Measurements from ENCODE around the gene LSAMP. TPM values are rescaled to one million over a fixed set of nuclear protein-coding genes. Genes with fewer than 3 reads are reported as not detected.

The LSAMP gene
- total and polyA plus RNA-seq, 9 of the 15 experiments (the other 6 are each of a cell fraction or from before 2014, with no cell fraction given), result 0.09 to 0.11 TPM; not detected in 7

DNA sequence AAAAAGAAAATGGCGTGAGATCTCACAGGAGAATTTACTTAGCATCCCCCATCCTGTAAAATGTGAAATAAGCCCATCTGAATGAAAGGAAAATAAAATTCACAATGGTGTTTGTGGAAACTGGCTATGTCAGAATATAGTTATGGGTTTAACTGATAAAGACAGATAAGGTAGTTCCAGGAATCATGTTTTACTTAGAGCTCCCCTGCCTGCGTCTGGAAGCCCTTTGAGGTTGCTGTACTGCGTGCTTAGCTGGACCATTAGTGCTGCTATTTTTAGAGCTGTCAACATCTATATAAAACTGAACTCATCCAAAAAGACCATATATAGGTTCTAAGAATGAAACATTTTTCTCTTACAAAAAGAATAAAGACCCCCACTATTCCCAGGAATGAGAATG lies 130.8 kb downstream of the LSAMP start:
- Histone ChIP-seq H3K79me2 (ENCODE audit: control insufficient read depth, insufficient read depth, low read length) (no peaks in the 10 kb centered on the region), H3K36me3 (ENCODE audit: control insufficient read depth, insufficient read depth, low read length) (no peaks in the 10 kb centered on the region), H3K4me3 (no peak overlapping the region), H3K4me1 (replicated peaks in 1 of 2; ENCODE audit: control insufficient read depth in 2 of 2, insufficient read depth in 2 of 2, low read length in 2 of 2) (peaks cover 0 to 13% of the 10 kb centered on the region in 2 experiments; a peak in 2 of 5 replicates), H3K9me1 (ENCODE audit: control insufficient read depth, insufficient read depth, low read length) (no peaks in the 10 kb centered on the region), H3K9ac (ENCODE audit: insufficient read depth in 1 of 2, low read depth in 2 of 2, low read length in 2 of 2) (no peak overlapping the region), H3K27ac (ENCODE audit: extremely low read depth, low read depth, low read length) (peak overlapping the region; percentile 22; the same call in 1 of the 3 replicates), H2AFZ (ENCODE audit: low read depth, low read length) (peak overlapping the region; percentile 58; the same call in 1 of the 2 replicates), H3K27me3 (ENCODE audit: control insufficient read depth in 2 of 2, insufficient read depth in 2 of 2, low read length in 2 of 2) (no peaks in the 10 kb centered on the region), H3K9me3 (replicated peaks; ENCODE audit: control insufficient read depth, insufficient read depth, low read depth, low read length) (no peaks in the 10 kb centered on the region), H3K4me2 (ENCODE audit: insufficient read depth, low read length) (peak overlapping the region; percentile 52; the same call in 1 of the 2 replicates), H4K20me1 (replicated peaks; ENCODE audit: control insufficient read depth, insufficient read depth, low read length) (no peaks in the 10 kb centered on the region)
- no TSS peak for BruUV-seq (replicated peaks)
- intact Hi-C loops (cut with micrococcal nuclease) (no loop called here), in situ Hi-C loops (cut with MboI) (no loop called here)
- DNase-seq (ENCODE audit: extremely low read depth in 1 of 4, low spot score in 3 of 4) (peak in 2 of 4 experiments; percentile 43 to 69), FAIRE-seq (peak; percentile 80), ATAC-seq (peak; percentile 89)
- ChIA-PET CTCF (ENCODE audit: low intra/inter-chr PET ratio) (no interaction called here), POLR2A (no interaction called here)
- WGBS (ENCODE audit: insufficient coverage, low coverage, missing lambda C conversion rate), result 3% methylated on average over 3 of the region's 3 CpGs
- TF ChIP-seq CXXC5 (CRISPR knock-in tag; IDR thresholded peaks at IDR 0.05) (0 out of 2 replicates have a peak, but pooled peaks have one; percentile 23), GABPB2 (CRISPR knock-in tag; conservative IDR thresholded peaks at IDR 0.05) (no peak), MEF2D (tag; conservative IDR thresholded peaks at IDR 0.05; ENCODE audit: low read depth) (peak; percentile 82), SOX6 (IDR thresholded peaks at IDR 0.05) (peak; percentile 60; the same call in 1 of the 2 replicates), TEAD4 (IDR thresholded peaks at IDR 0.05; ENCODE audit: low read length) (peak; percentile 72; the same call in 1 of the 2 replicates), TEAD4 (CRISPR knock-in tag; IDR thresholded peaks at IDR 0.05; ENCODE audit: borderline replicate concordance) (no peak), ELF2 (CRISPR knock-in tag; IDR thresholded peaks at IDR 0.05) (no peak), TRIM28 (IDR thresholded peaks at IDR 0.05) (no peak), BCL6 (CRISPR knock-in tag; IDR thresholded peaks at IDR 0.05) (no peak), MCM3 (IDR thresholded peaks at IDR 0.05) (no peak), MEF2A (IDR thresholded peaks at IDR 0.05; ENCODE audit: control insufficient read depth, low read depth, low read length) (peak; percentile 84), SMARCE1 (IDR thresholded peaks at IDR 0.05) (peak; percentile 56; the same call in 1 of the 2 replicates), ARID1B (IDR thresholded peaks at IDR 0.05) (peak; percentile 82), ZNF140 (CRISPR knock-in tag; IDR thresholded peaks at IDR 0.05) (no peak), PHF21A (IDR thresholded peaks at IDR 0.05; ENCODE audit: borderline replicate concordance, low read depth) (no peak), DNMT1 (IDR thresholded peaks at IDR 0.05) (no peak), HIVEP1 (CRISPR knock-in tag; IDR thresholded peaks at IDR 0.05) (no peak), KDM1A (IDR thresholded peaks at IDR 0.05) (0 out of 4 replicates have a peak, but pooled peaks of 1 of the 2 experiments have one; percentile 12), JUND (IDR thresholded peaks at IDR 0.05; ENCODE audit: borderline replicate concordance, low read depth, low read length) (peak; percentile 6; the same call in 1 of the 2 replicates), JUND (tag; IDR thresholded peaks at IDR 0.05; ENCODE audit: borderline replicate concordance, low read depth, low read length) (no peak; the same call in 2 of the 3 replicates), STAT5A (IDR thresholded peaks at IDR 0.05; ENCODE audit: borderline replicate concordance, low read length) (peak; percentile 78), GABPA (tag; conservative IDR thresholded peaks at IDR 0.05; ENCODE audit: low read depth) (no peak)
- TF ChIP-seq, protein P1, sequence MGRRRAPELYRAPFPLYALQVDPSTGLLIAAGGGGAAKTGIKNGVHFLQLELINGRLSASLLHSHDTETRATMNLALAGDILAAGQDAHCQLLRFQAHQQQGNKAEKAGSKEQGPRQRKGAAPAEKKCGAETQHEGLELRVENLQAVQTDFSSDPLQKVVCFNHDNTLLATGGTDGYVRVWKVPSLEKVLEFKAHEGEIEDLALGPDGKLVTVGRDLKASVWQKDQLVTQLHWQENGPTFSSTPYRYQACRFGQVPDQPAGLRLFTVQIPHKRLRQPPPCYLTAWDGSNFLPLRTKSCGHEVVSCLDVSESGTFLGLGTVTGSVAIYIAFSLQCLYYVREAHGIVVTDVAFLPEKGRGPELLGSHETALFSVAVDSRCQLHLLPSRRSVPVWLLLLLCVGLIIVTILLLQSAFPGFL (CRISPR knock-in tag; IDR thresholded peaks at IDR 0.05), result no peak
- TF ChIP-seq, protein P2, sequence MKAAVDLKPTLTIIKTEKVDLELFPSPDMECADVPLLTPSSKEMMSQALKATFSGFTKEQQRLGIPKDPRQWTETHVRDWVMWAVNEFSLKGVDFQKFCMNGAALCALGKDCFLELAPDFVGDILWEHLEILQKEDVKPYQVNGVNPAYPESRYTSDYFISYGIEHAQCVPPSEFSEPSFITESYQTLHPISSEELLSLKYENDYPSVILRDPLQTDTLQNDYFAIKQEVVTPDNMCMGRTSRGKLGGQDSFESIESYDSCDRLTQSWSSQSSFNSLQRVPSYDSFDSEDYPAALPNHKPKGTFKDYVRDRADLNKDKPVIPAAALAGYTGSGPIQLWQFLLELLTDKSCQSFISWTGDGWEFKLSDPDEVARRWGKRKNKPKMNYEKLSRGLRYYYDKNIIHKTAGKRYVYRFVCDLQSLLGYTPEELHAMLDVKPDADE (conservative IDR thresholded peaks at IDR 0.05; ENCODE audit: control insufficient read depth, low read depth, low read length), result no peak
